ENCODE measurements around the gene STIM1. TPM values are rescaled to one million over a fixed set of nuclear protein-coding genes. Genes with fewer than 3 reads are reported as not detected.

STIM1 gene
- total RNA-seq, 1 experiment from 2014 or later = 93.6 TPM

- no TSS peak for BruUV-seq (replicated peaks)
- in situ Hi-C loops (cut with HindIII; ENCODE audit: low pct_unique_long_range_greater_than_20kb, low sequenced_read_pairs) = no loop called here
- POLR2A ChIA-PET = no interaction called here
- DNase-seq (ENCODE audit: low read depth, low spot score) (no peak), ATAC-seq (no peak)
- Histone ChIP-seq H3K36me3 (ENCODE audit: control insufficient read depth, insufficient read depth, low read length) (no peaks in the 10 kb centered on the region), H3K27ac (ENCODE audit: low read length) (no peak overlapping the region), H3K4me1 (ENCODE audit: control insufficient read depth, insufficient read depth, low read length) (no peaks in the 10 kb centered on the region), H3K4me3 (ENCODE audit: low read depth in 2 of 2, low read length in 2 of 2) (no peak overlapping the region), H3K9me3 (ENCODE audit: control insufficient read depth, insufficient read depth, low read depth, low read length) (peaks cover 11% of the 10 kb centered on the region; the same call in 1 of the 2 replicates), H3K27me3 (ENCODE audit: control insufficient read depth, insufficient read depth, low read length) (no peaks in the 10 kb centered on the region)
- intact Hi-C loops (cut with micrococcal nuclease; ENCODE audit: unreplicated experiment) = no loop called here
- CTCF ChIA-PET = no interaction called here
- no peak for TF ChIP-seq CTCF (IDR thresholded peaks at IDR 0.05)
- TF ChIP-seq POLR2AphosphoS5 (IDR thresholded peaks at IDR 0.05; ENCODE audit: low read depth, low read length) = no peak
- TF ChIP-seq REST (IDR thresholded peaks at IDR 0.05; ENCODE audit: insufficient read depth in 1 of 2, low read depth in 2 of 2, low read length in 1 of 2) = no peak
- no peak for TF ChIP-seq TCF7L2 (IDR thresholded peaks at IDR 0.05; ENCODE audit: low read depth, low read length)
- no peak for TF ChIP-seq SIN3A (IDR thresholded peaks at IDR 0.05; ENCODE audit: borderline replicate concordance, insufficient read depth, low read depth, low read length)
Measured at GRCh38 chr11:4030197-4030596, 174.7 kb downstream of the STIM1 start.

GRCh38 chr11:4032097-4032496 is 176.6 kb downstream of the STIM1 start:
- Histone ChIP-seq H3K27me3 (ENCODE audit: control insufficient read depth, insufficient read depth, low read length) (no peaks in the 10 kb centered on the region), H3K27ac (ENCODE audit: low read length) (no peak overlapping the region), H3K9me3 (ENCODE audit: control insufficient read depth, insufficient read depth, low read depth, low read length) (peaks cover 11% of the 10 kb centered on the region; the same call in 1 of the 2 replicates), H3K4me3 (ENCODE audit: low read depth in 2 of 2, low read length in 2 of 2) (no peak overlapping the region), H3K36me3 (ENCODE audit: control insufficient read depth, insufficient read depth, low read length) (no peaks in the 10 kb centered on the region), H3K4me1 (ENCODE audit: control insufficient read depth, insufficient read depth, low read length) (no peaks in the 10 kb centered on the region)
- no TSS peak for BruUV-seq (replicated peaks)
- intact Hi-C loops (cut with micrococcal nuclease; ENCODE audit: unreplicated experiment) = no loop called here
- in situ Hi-C loops (cut with HindIII; ENCODE audit: low pct_unique_long_range_greater_than_20kb, low sequenced_read_pairs) = no loop called here
- CTCF ChIA-PET = no interaction called here
- ATAC-seq (no peak), DNase-seq (ENCODE audit: low read depth, low spot score) (no peak)
- POLR2A ChIA-PET = no interaction called here
- TF ChIP-seq SIN3A (IDR thresholded peaks at IDR 0.05; ENCODE audit: borderline replicate concordance, insufficient read depth, low read depth, low read length) (no peak), TCF7L2 (IDR thresholded peaks at IDR 0.05; ENCODE audit: low read depth, low read length) (no peak), CTCF (IDR thresholded peaks at IDR 0.05) (no peak), REST (IDR thresholded peaks at IDR 0.05; ENCODE audit: insufficient read depth in 1 of 2, low read depth in 2 of 2, low read length in 1 of 2) (no peak), POLR2AphosphoS5 (IDR thresholded peaks at IDR 0.05; ENCODE audit: low read depth, low read length) (no peak)

Measured in Panc1 (cell line).